D341Med (cell line): ENCODE data around the gene EMC8.
"Not testable (repeated sequence)": the region's sequence is repeated elsewhere in the genome, so short reads cannot be mapped to it uniquely, and the experiment has no call there.

Experiments
- DNase-seq: peaks from one replicate; pipeline ENCODE4 v3.0.0; 2012; ENCODE audit warnings: low spot score

The EMC8 gene

GRCh38 chr16:85834741-85835140 is 35.4 kb upstream of the EMC8 start:
- DNase-seq = no peak

- DNase-seq = no peak
These were observed 34.0 kb upstream of the EMC8 start for GRCh38 chr16:85833219-85833920.

GRCh38 chr16:85832570-85833218 is 33.4 kb upstream of the EMC8 start:
- DNase-seq = no peak

- DNase-seq = no peak
These were observed 31.5 kb upstream of the EMC8 start for GRCh38 chr16:85830821-85831220.

GRCh38 chr16:85829751-85830445 is 30.6 kb upstream of the EMC8 start:
- no peak for DNase-seq

- DNase-seq = no peak
These were observed 29.9 kb upstream of the EMC8 start for GRCh38 chr16:85829171-85829719.

GRCh38 chr16:85828166-85828565 is 28.8 kb upstream of the EMC8 start:
- DNase-seq = no peak

- DNase-seq = no peak
These were observed 27.4 kb upstream of the EMC8 start for GRCh38 chr16:85826686-85827247.

- DNase-seq = peak; percentile 30
These were observed 26.0 kb upstream of the EMC8 start for GRCh38 chr16:85825326-85825725.

GRCh38 chr16:85824161-85825135 is 25.1 kb upstream of the EMC8 start:
- DNase-seq = peak; percentile 15

- no peak for DNase-seq
These were observed 24.1 kb upstream of the EMC8 start for GRCh38 chr16:85823328-85823920.

- DNase-seq = no peak
These were observed 22.8 kb upstream of the EMC8 start for GRCh38 chr16:85822145-85822544.

- peak; percentile 90 for DNase-seq
These were observed 22.2 kb upstream of the EMC8 start for GRCh38 chr16:85821390-85822135.

- no peak for DNase-seq
These were observed 21.4 kb upstream of the EMC8 start for GRCh38 chr16:85820604-85821372.

GRCh38 chr16:85819771-85820170 is 20.4 kb upstream of the EMC8 start:
- no peak for DNase-seq

- peak; percentile 82 for DNase-seq
These were observed 19.9 kb upstream of the EMC8 start for GRCh38 chr16:85819245-85819644.

GRCh38 chr16:85817195-85817594 is 17.9 kb upstream of the EMC8 start:
- DNase-seq = not testable (repeated sequence)

- no peak for DNase-seq
These were observed 16.8 kb upstream of the EMC8 start for GRCh38 chr16:85816159-85816558.
